Sciatic nerve (tissue), 2 donors: ENCODE results near the gene KLHL6. TPM values are rescaled to one million over a fixed set of nuclear protein-coding genes. Genes with fewer than 3 reads are reported as not detected.
"Not testable (repeated sequence)": the region's sequence is repeated elsewhere in the genome, so short reads cannot be mapped to it uniquely, and the experiment has no call there.

ENCODE experiments used
- ATAC-seq: fragments of 200-7000 bp; cut with Tn5 transposase; one replicate; pipeline ENCODE4 v1.9.1; 2020; ENCODE audit warnings: mild to moderate bottlenecking, moderate library complexity
- DNase-seq: peaks from one replicate; pipeline ENCODE4 v3.0.0-alpha.2; 2020; ENCODE audit warnings: low spot score
- intact Hi-C: fragments of 100-400 bp; cut with DNase I; formaldehyde crosslinking; loops from one replicate; pipeline ENCODE4 v1.14.2; 2022
- total RNA-seq: library from RNA; stranded (reverse); fragmentation: NEBNext Ultra II Directional; extraction: Animal tissue kit (Norgen Biotek cat#: 25700); gene quantifications from one replicate; pipeline ENCODE4 v1.2.1, GENCODE V29; 2021
- donor health status: DM: no; HTN: no; CAD: no.
- donor health status: DM: no; HTN: no; CAD: no.

The KLHL6 gene
- total RNA-seq, 1 donor from 2014 or later, result 4.7 TPM

DNA sequence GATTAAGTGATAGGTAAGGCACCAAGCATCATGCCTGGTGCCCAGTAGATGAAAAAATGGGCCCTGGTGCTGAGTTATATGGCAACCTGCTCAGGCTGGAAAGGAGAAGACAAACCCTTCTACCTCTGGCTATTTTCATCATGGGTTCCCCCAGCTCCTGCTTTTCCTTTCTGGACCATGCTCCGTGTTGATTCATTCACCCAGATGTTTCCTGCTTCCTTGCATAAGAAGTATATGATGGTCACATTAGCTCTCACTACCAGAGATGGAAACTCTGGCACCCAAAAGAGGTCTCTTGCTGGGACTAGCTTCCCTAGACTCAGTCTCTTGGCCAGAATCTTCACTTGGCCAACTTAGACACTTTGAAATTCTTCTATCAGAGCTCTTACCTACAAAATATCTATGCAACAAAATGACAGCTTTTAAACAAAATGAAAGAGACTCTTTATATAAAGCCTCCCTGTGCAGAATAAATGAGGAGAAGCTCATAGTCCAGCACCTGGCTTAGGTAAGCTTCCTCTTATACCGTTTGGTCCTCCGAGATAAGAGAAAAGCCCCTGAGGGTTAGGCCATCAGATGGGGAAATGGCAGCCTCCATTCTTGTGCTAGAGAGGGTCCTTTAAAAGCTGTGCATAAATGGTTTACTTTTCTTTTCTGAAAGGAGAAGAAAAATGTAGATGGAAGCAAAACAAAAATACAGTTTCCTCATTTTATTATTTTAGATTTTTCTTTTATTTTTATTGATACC is 80.3 kb downstream of the KLHL6 start:
- intact Hi-C loops, result no loop called here
- no peak for ATAC-seq
- DNase-seq, result no peak

GRCh38 chr3:183473969-183474368 is 81.5 kb downstream of the KLHL6 start:
- ATAC-seq (no peak), DNase-seq (no peak)
- intact Hi-C loops, result no loop called here

GRCh38 chr3:183472155-183472554 is 83.4 kb downstream of the KLHL6 start:
- intact Hi-C loops, result no loop called here
- DNase-seq (no peak), ATAC-seq (no peak)

GRCh38 chr3:183468424-183468823 is 87.1 kb downstream of the KLHL6 start:
- intact Hi-C loops, result loop anchor here (5.0 kb wide), 1 partner anchor 299 kb away; no protein-coding TSS in a partner anchor
- no peak for DNase-seq
- ATAC-seq, result no peak

- intact Hi-C loops, result loop anchor here (5.0 kb wide), 1 partner anchor 301 kb away; no protein-coding TSS in a partner anchor
- DNase-seq (no peak), ATAC-seq (no peak)
These were observed 88.9 kb downstream of the KLHL6 start for GRCh38 chr3:183466575-183466974.

DNA sequence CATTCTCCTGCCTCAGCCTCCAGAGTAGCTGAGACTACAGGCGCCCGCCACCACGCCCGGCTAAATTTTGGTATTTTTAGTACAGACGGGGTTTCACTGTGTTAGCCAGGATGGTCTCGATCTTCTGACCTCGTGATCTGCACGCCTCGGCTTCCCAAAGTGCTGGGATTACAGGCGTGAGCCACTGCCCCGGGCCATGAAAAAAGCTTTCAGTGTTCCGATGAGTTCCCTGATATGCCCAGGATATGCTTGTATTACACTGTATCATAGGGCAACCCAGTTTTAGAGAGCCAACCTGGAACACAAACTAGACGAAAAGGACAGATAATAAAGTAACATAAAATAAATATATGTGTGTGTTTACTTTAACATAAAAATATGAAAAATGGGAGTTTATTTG is 89.8 kb downstream of the KLHL6 start:
- intact Hi-C loops, result loop anchor here (5.0 kb wide), 1 partner anchor 302 kb away; no protein-coding TSS in a partner anchor
- not testable (repeated sequence) for DNase-seq, ATAC-seq

DNA sequence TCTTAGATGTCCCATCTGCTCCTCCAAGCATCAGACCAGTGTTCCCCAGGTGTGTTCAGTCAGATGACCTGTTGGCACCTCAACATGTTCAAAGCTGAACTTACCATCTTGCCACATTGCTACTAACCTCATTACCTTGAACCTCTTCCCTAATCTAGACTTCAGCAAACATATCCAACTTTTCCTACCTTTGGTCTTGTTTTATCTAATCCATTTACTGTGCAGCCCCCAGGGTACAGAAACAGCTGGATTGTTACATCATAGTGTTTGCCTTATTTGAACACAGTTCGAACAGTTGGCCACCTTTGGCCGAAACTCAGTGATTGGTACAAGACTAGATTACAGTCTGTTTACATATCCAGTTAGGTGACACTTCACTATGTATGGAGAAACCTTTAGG is 91.0 kb downstream of the KLHL6 start:
- DNase-seq (no peak), ATAC-seq (no peak)
- intact Hi-C loops, result no loop called here

DNA sequence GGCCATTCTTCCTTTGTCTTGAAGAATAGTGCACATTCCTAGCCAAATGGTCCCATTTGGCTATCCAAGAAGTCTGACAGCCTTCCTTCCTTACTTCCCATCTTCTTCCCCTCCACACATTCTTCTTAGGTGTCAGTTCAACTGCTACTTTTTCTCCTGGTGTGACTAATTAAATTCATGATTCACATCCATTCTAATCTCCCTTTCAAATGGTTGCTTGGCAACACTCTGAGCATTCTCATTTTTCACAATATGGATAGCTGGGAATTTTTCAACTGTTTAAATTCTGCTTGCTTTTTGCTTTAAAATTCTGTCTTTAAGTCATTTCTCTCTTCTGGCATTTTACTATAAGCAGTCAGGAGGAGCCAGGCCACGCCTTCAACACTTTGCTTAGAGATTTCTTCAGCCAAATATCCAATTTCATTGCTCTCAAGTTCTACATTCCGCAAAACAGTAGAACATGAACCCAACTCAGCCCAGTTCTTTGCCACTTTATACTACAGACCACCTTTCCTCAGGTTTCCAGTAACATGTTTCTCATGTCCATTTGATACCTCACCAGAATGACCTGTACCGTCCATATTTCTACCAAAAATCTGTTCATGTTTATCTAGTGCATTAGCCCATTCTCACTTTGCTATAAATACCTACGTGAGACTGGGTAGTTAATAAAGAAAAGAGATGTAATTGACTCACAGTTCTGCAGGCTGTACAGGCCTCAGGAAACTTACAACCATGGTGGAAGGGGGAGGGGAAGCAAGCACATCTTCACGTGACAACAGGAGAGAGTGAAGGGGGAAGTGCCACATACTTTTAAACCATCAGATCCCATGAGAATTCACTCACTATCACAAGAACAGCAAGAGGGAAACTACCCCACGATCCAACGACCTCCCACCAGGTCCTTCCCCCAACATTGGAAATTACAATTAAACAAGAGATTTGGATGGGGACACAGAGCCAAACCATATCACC is 95.1 kb downstream of the KLHL6 start:
- ATAC-seq (no peak), DNase-seq (no peak)
- intact Hi-C loops, result no loop called here

- peak; percentile 84 for ATAC-seq
- intact Hi-C loops, result no loop called here
- DNase-seq, result no peak
These were observed 100.4 kb downstream of the KLHL6 start for GRCh38 chr3:183455089-183455488.

GRCh38 chr3:183454064-183454463 is 101.4 kb downstream of the KLHL6 start:
- no peak for DNase-seq
- intact Hi-C loops, result no loop called here
- no peak for ATAC-seq

DNA sequence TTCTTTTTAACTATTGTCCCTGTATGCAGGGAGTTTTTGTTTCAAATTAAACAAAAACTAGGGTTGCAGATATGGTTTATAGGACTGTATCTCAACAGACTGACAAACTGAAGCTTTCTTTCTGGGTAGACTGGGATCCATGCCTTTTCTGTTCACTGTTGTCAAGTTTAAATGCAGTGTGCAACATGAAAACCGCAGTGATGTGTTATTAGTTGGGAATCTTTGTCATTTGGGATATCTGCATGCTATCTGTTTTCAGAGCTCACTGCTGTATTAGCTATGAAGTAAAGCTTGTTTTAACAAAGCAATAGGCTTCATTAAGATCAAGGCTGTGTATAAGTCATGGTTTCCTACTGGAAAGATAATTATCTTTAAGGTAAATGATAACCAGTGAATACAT is 105.7 kb downstream of the KLHL6 start:
- DNase-seq (no peak), ATAC-seq (no peak)
- intact Hi-C loops, result no loop called here

DNA sequence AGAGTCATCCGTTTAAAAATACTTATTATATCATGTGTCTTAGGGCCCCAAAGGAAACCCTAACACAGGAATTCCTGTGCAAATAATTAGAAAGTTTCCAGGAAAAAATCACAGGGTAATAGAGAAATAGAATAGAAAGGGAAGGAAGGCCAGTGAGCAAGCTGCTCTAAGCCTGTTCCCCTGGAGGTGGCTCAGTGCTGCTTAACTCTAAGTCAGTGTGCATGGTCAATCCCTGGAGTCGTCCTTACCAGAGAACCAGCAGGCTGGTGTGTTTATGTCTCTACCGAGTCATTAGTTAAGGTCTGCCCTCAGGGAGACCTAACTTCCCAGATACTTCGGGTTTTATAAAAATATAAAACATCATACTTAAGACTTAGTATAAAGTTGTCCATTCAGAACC is 106.1 kb downstream of the KLHL6 start:
- DNase-seq, result no peak
- peak; percentile 45 for ATAC-seq
- intact Hi-C loops, result no loop called here

- DNase-seq (no peak), ATAC-seq (no peak)
- intact Hi-C loops, result no loop called here
These were observed 107.0 kb downstream of the KLHL6 start for GRCh38 chr3:183448369-183449128.

DNA sequence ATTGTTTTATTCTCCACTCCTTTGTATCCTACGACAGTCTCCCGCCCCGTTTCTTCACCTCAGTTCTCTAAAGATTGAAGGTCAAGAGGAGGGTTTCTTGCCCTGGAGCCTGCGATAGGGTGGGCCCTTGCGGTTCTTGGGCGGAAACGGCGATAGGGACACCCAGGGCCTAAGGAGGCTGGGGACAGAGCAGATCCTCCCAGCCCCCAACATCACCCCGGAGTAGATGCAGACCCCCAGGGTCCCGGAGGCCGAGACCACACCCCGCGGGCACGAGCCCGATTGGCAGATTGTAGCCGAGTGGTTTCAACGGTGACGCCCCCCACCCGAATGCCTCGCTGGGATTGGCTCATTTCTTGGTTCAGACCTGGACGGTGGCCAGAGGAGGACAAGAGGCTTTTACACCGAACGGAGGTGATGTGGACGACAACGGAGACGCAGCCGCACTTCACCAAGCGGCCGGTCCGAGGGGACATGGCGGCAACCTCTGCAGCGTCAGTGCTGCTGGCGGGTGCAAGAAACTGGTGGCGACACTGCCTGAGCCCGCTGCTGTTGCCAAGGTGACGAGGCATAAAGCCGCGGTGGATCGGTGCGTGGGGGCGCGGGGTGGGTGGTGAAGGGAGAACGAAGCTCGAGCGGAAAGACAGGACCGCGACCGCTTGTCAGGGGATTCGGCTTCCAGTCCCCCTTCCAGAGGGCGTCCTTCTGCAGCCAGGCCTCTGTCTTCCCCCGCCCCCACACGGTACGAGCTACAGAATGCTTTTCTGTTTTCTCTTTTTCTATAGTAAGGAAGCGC is 108.1 kb downstream of the KLHL6 start:
- intact Hi-C loops, result no loop called here
- peak; percentile 90 for DNase-seq
- ATAC-seq, result peak; percentile 91

DNA sequence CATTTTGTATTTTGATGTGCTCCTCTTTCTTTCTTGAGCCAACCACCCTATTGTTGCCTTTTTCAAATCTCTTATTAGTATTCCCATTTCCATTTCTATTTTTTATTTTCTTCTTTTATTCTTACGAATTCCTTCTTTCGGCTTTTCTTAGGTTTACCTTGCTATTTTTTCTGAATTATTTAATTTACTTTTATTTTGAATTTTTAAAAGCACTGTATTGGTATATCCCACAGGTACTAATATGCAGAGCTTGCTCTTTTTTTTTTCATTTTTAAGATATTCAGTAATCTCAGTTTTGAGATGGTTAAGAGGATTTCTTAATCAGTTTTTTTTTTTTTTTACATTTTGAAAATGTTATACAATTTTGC is 108.7 kb downstream of the KLHL6 start:
- intact Hi-C loops, result no loop called here
- no peak for DNase-seq
- ATAC-seq, result no peak

GRCh38 chr3:183444748-183445147 is 110.8 kb downstream of the KLHL6 start:
- ATAC-seq (no peak), DNase-seq (no peak)
- intact Hi-C loops, result no loop called here

DNA sequence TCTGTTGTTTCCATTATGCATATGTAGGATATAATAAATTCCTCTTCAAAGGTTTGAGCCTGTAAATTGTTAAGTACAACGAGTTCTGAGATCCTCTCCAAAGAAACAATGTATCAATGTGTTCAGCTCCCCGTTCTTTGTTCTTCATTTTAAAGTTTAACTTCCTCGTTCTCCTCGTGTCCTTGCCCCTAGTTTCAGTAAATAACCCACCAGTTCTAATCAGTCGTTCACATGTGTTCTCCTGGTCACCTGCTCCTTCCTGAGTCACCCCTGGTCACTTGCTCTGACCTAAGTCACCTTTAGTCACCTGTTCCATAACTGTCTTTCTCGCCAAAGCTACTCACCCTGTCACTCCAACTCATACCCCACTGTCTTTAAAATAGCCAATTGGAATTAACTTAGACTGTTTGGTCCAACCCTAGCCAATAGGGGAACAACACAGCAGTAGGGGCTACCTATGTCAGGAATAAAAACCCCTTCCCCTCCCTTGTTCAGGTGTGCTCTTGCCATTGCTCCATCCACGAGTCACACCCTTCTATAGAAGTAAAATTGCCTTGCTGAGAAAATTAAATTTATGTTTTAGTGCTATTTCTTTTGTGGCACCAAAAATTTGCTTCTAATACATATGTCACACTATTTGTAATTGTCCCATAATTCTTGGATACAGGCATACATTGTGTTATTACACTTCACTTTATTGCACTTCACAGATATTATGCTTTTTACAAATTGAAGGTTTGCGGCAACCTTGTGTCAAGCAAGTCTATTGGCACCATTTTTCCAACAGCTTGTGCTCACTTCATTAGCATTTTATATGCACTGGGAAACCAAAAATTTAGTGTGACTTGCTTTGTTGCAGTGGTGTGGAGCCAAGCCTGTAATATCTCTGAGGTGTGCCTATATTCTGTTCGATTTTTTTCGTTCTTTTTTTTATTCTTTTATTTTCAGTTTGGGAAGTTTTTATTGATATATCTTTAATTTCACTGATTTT is 111.8 kb downstream of the KLHL6 start:
- ATAC-seq, result no peak
- DNase-seq, result no peak
- intact Hi-C loops, result no loop called here
